ENCODE results near the gene FNDC10.
A peak's percentile ranks its signal among the peaks of the same experiment; 100 is the strongest.
"Not testable (repeated sequence)": the region's sequence is repeated elsewhere in the genome, so short reads cannot be mapped to it uniquely, and the experiment has no call there.

Gene FNDC10

DNA sequence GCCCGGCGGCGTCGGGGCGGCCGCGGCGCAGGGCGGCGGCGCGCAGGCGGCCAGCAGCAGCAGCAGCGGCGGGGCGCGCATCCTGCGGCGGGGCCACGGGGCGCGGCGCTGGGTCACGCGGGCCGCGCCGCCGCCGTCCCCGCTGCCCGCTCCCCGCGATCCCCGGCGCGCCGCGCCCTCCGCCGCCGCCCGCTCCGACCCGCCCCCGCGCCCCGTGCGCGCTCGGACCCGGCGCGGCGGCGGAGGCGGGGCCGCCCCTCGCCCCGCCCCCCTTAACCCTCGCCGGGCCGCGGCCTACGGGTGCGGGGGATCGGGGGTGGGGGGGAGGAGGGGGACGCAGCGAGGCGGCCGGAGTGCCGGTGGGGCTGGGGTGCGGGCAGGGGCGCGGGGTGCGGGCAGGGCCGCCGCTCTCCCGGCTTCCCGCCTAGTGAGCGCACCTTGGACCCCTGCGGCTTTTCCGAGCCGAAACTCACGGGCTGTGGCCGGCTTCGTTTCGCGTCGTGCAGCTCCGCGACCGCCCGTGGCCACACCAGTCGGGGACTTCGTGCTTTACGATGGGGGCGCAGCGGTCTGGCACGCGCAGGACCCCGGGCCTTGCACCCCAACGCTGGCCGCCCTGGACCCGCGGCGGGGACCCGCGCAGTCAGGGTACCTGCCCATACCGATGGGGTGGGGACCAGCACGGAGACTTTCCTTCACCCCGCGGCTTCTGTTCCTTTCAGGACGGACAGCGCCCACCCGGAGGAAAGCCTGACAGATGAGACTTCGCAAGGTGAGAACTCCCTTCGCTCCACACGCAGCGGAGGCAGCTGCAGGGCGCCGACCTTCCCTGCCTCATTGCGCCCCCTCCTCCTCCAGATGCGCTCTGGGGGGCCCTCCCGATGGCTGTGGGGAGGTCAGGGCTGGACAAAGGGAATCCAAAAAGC lies at the start of gene FNDC10:
Gene FNDC10, minus strand, starts transcription at position 201 of the 926 bp plus-strand sequence. Its CDS starts 120 bp downstream, at position 81.
- no peak for DNase-seq (ENCODE audit: low read depth in 2 of 2)

DNA sequence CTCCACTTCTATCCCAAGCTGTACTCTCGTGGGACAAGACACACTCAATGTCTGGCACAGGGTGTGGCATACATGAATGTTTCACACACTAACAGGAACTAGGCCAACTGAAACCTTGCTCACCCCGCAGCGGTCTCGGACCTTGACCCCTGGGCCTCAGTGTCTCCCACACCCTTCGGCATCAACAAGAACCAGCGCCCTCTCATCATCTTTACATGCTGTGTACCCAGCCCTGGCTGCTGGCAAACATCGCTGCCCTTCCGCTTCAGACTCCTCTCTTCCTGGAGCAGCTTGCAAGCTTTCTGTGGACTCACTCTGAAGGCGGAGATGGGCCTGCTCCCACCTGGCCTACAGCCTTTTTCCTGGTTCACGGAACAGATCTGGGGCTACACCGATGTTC lies 48.3 kb upstream of the FNDC10 start:
- DNase-seq (ENCODE audit: low read depth in 2 of 2), result not testable (repeated sequence)

DNA sequence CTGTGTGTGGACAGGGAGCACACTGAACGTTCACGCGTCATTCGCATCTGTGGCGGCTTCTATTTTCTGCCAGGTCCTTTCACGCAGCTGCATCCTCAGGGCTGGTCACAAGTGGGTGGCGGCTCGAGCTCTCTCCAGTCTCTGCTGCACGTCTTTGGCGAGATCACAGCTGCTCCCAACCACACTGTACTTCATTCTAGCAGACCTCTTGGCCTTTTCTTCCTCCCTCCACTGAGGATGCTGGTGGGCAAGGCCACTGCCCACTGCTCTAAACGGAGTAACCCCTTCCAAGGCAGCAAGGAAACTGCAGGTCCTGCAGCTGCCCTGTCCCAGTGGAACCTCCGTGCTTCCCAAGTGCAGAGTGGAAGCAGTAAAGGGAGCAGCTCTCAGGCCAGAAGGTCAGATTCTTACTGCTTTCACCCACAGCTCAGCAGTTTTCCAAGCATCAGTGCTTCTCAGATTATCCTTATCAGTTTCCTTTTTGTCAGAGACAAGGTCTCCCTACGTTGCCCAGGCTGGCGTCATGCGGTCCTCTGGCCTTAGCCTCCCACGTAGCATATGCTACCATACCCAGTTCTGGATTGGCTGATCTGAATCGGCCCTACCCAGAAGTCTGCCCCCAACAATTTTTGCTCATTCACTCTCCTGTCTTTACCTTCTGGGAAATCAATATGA lies 47.8 kb upstream of the FNDC10 start:
- DNase-seq (ENCODE audit: low read depth in 2 of 2), result not testable (repeated sequence)

DNA sequence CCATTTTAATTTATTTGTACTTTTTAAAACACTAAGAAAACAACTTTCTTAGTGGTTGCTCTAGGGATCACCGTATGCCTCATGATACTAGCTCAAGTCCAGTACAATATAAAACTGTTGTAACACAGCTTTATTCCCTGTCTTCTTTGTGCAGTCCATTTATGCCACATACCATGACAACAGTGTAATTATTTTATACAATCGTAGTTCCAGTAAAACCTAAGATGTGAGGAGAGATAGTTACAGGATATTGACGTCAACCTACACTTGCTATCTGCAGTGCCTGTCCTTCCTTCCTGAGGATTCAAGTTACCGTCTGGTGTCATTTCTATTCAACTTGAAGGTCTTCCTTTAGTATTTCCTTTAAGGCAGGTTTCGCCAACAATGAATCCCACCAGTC lies 46.4 kb upstream of the FNDC10 start:
- DNase-seq (ENCODE audit: low read depth in 2 of 2), result not testable (repeated sequence)

- not testable (repeated sequence) for DNase-seq (ENCODE audit: low read depth in 2 of 2)
Observed at GRCh38 chr1:1640711-1641461, 41.0 kb upstream of the FNDC10 start.

DNA sequence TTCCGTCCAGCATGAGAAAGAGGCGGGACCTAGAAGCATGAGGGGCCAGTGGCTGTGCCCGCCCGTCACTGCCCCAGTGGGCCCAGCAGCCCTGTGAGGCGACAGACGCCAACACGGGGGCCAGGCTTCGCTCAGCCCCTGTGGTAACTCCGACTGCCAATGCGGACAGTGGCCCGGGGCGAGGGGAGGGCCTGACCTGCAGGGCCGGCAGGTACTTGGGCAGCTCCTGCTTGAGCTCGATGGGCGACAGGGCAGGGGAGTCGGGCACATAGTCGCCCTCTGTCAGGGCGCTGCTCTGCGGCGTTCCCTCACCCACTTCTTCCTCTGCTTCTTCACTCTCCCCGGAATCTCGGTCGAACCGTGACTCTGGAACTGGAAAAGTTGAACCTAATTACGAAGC lies 40.1 kb upstream of the FNDC10 start:
- not testable (repeated sequence) for DNase-seq (ENCODE audit: low read depth in 2 of 2)

DNA sequence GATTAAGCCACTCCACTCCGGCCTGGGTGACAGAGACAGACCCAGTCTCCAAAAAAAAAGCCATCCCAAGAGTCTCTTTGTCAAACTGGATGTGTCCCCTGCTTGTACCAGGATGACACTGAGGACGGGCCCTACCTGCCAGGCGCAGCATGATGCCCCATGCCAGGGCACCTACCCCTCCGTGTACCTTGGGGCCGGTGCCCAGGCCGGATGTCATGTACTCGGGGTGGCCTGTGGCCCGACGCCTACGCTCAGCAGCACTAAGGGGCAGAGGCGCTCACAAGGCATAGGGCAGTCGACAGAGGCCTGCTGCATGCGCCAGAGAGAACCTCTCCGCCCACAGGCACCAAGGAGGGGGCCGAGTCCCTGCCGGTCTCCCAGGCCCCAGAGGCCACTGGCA lies 39.4 kb upstream of the FNDC10 start:
- not testable (repeated sequence) for DNase-seq (ENCODE audit: low read depth in 2 of 2)

- DNase-seq (ENCODE audit: low read depth in 2 of 2), result not testable (repeated sequence)
Observed at GRCh38 chr1:1638528-1638927, 38.6 kb upstream of the FNDC10 start.

DNA sequence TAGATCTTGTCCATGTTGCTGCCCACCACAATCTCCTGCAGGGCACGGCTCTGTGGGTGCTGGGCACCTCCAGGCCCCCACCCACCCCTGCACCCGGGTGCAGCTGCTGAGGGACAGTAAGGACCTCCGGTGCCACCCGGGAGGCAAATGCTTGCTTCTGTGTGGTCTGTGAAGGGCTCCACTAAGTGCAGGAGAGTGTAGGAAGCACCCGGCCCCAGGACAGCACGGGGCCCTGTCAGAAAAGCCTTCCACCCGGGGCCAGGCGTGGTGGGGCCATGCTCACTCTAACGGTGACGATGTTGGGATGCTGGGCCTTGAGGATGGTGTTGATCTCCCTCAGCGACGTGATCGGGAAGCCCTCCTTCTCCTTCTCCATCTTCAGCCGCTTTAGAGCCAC lies 37.5 kb upstream of the FNDC10 start:
- not testable (repeated sequence) for DNase-seq (ENCODE audit: low read depth in 2 of 2)

- DNase-seq (ENCODE audit: low read depth in 2 of 2), result not testable (repeated sequence)
Observed at GRCh38 chr1:1636621-1637478, 36.9 kb upstream of the FNDC10 start.

- DNase-seq (ENCODE audit: low read depth in 2 of 2), result not testable (repeated sequence)
Observed at GRCh38 chr1:1634613-1635012, 34.7 kb upstream of the FNDC10 start.

DNA sequence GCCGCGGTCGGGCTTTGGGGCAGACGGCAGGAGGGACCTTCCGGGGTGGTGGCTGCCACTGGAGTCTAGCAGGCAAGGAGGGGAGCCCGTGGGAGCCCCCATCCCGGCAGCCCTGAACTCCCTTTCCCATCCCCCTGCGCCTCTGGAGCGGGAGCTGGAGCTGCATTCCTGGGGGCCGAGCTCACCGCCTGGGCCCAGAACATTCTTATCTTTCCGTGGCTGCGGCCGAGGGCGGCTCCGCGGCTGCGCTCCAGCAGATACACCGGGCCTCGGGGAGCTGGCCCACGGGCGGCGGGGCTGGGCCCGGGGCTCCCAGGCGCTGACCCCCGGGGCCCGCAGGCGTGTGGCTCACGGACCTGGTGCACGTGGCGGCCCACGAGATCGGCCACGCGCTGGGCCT lies 33.5 kb upstream of the FNDC10 start:
- DNase-seq (ENCODE audit: low read depth in 2 of 2), result not testable (repeated sequence)

DNA sequence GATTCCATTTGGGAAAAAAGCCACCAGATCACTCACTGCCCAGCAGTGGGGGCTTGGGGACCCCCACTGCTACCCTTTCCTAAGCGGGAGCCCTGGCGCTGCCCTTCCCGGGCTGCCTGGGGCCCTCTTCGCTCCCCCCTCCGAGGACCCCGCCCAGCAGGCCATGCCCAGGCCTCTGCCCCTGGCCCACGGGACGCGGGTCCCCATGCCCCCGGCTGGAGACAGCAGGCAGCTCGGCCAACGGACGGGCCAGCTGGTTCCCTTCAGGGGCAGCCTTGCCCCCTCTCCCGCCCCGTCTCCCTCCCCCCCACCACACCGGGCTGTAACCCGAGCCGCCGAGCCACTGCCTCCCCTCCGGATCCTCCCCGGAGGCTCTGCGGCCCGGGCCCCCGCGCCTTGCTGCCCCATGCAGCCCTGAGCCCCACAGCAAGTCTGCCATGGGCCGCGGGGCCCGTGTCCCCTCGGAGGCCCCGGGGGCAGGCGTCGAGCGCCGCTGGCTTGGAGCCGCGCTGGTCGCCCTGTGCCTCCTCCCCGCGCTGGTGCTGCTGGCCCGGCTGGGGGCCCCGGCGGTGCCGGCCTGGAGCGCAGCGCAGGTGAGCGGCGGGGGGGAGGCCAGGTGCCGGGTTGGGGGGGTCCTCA lies 32.0 kb upstream of the FNDC10 start, which contains the start of gene MMP23B:
Gene MMP23B, plus strand, starts transcription at position 392 of the 639 bp plus-strand sequence. Its CDS starts 46 bp downstream, at position 438.
- no peak for DNase-seq (ENCODE audit: low read depth in 2 of 2)

- no peak for DNase-seq (ENCODE audit: low read depth in 2 of 2)
Observed at GRCh38 chr1:1630965-1631781, 31.2 kb upstream of the FNDC10 start.

DNA sequence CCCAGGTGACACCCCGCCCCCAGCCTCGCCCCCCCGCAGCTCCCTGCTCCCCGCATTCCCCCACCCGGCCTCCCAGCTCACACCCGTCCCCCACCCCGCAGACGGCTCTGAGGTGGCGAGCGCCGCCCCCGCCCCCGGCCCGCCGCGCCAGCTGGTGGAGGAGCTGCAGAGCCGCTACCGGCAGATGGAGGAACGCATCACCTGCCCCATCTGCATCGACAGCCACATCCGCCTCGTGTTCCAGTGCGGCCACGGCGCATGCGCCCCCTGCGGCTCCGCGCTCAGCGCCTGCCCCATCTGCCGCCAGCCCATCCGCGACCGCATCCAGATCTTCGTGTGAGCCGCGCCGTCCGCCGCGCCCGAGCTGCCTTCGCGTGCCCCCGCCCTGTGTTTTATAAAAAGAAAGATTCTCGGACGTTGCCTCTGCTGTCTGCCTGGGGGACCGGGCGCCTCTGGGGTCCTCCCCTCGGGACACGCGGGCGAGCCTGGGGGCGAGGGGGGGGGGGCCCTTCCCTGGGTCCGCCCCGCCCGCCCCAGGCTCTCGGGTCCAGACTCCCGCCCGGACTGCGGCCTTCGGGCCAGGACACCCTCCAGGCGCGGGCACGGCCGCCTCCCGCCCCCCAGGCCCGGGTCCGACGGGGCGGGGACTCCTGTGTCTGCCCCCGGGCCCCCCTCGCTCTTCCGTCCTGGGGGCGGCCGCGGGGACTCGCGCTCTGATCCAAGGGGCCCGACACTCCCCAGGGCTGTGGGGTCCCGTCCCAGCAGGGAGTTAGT lies 30.4 kb upstream of the FNDC10 start:
- DNase-seq (ENCODE audit: low read depth in 2 of 2), result peak; percentile 87 to 90

- peak; percentile 57 to 63 for DNase-seq (ENCODE audit: low read depth in 2 of 2)
Observed at GRCh38 chr1:1629430-1630190, 29.7 kb upstream of the FNDC10 start.

GRCh38 chr1:1628754-1629429 lies 29.0 kb upstream of the FNDC10 start:
- DNase-seq (ENCODE audit: low read depth in 2 of 2), result no peak
